GM12892 (cell line): Measurements from ENCODE around the gene TTC28.

Experiments used
- POLR2A ChIP-seq: IDR thresholded peaks from 2 replicates; pipeline ENCODE4 v1.6.1; 2011; ENCODE audit warnings: low read depth, low read length, control low read depth
- POLR2AphosphoS5 ChIP-seq: IDR thresholded peaks from 2 replicates; pipeline ENCODE4 v1.6.1; 2011; ENCODE audit warnings: low read depth, low read length, control low read depth
- TAF1 ChIP-seq: IDR thresholded peaks from 2 replicates; pipeline ENCODE4 v1.6.1; 2011; ENCODE audit warnings: low read depth, mild to moderate bottlenecking, control low read depth, low read length, borderline replicate concordance

DNA sequence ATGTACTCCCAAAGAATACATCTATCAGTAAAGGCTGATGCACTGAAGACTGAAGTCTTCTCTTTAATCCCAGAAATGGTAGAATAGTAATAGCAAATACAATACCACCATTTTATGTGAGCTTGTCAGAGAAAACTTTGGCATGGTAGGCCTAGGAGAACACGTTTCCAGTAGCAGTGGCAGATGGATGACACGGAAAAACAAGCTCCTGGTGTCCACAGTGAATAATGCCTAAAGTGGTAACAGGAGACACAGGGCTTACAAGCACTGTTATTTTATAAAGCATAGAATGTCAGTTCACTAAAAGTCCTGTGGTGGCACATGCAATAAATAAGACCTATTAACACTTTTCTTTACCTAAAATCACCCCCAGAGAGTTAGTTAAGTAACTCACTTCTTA is 277.6 kb downstream of the TTC28 start:
- TF ChIP-seq POLR2AphosphoS5 (no peak), POLR2A (no peak), TAF1 (no peak)
